Loucy (cell line): ENCODE results near the gene MAPK8IP1.

Experiments
- H2AFZ ChIP-seq: fragments of 200-600 bp; sonication (generic); 2 replicates; pipeline ENCODE4 v1.6.0; 2016; ENCODE audit warnings: antibody characterized with exemption, mild to moderate bottlenecking, low read length, moderate library complexity
- H3F3A ChIP-seq: fragments of 200-600 bp; 2 replicates; pipeline ENCODE4 v1.6.0; 2016; ENCODE audit warnings: antibody characterized with exemption, low read depth, mild to moderate bottlenecking
- H3K27me3 ChIP-seq: fragments of 200-600 bp; sonication (generic); 2 replicates; pipeline ENCODE4 v1.6.1; 2014; ENCODE audit warnings: low read length, mild to moderate bottlenecking; ENCODE audit not compliant: insufficient read depth, poor library complexity, severe bottlenecking
- H3K36me3 ChIP-seq: fragments of 200-600 bp; sonication (generic); 2 replicates; pipeline ENCODE4 v1.6.1; 2016; ENCODE audit warnings: low read length; ENCODE audit not compliant: insufficient read depth
- H3K4me1 ChIP-seq: fragments of 200-600 bp; sonication (generic); 2 replicates; pipeline ENCODE4 v1.5.1; 2014; ENCODE audit warnings: low read length, mild to moderate bottlenecking; ENCODE audit not compliant: insufficient read depth, poor library complexity, severe bottlenecking
- H3K4me2 ChIP-seq: fragments of 200-600 bp; sonication (generic); 2 replicates; pipeline ENCODE4 v1.6.0; 2014; ENCODE audit warnings: antibody characterized with exemption, low read length, low read depth, mild to moderate bottlenecking; ENCODE audit not compliant: poor library complexity, severe bottlenecking
- H3K4me3 ChIP-seq: fragments of 200-600 bp; sonication (generic); 2 replicates; pipeline ENCODE4 v1.5.1; 2014; ENCODE audit warnings: low read length, mild to moderate bottlenecking, mixed read lengths; ENCODE audit not compliant: poor library complexity, severe bottlenecking
- H3K79me2 ChIP-seq: fragments of 200-600 bp; sonication (generic); 2 replicates; pipeline ENCODE4 v1.6.1; 2014; ENCODE audit warnings: low read length; ENCODE audit not compliant: insufficient read depth
- H3K9ac ChIP-seq: fragments of 200-600 bp; sonication (generic); 2 replicates; pipeline ENCODE4 v1.6.0; 2014; ENCODE audit warnings: mild to moderate bottlenecking, low read depth, low read length, moderate library complexity; ENCODE audit not compliant: poor library complexity, severe bottlenecking
- H3K9me2 ChIP-seq: fragments of 200-600 bp; sonication (generic); replicated peaks from 2 replicates; pipeline ENCODE4 v1.6.1; 2016; ENCODE audit warnings: low read depth, low read length, mixed read lengths
- H3K9me3 ChIP-seq: fragments of 200-600 bp; sonication (generic); 2 replicates; pipeline ENCODE4 v1.6.1; 2014; ENCODE audit warnings: mild to moderate bottlenecking, antibody characterized with exemption, low read length, low read depth; ENCODE audit not compliant: insufficient read depth
- H4K20me1 ChIP-seq: fragments of 200-600 bp; sonication (generic); 2 replicates; pipeline ENCODE4 v1.6.0; 2014; ENCODE audit warnings: antibody characterized with exemption, low read length, mild to moderate bottlenecking; ENCODE audit not compliant: insufficient read depth, poor library complexity, severe bottlenecking
- EZH2phosphoT487 ChIP-seq: fragments of 200-600 bp; IDR thresholded peaks from 2 replicates; pipeline ENCODE4 v1.6.1; 2018; ENCODE audit warnings: antibody characterized with exemption, mild to moderate bottlenecking, moderate library complexity, borderline replicate concordance
- TF ChIP-seq, protein P1 (sequence below): fragments of 200-600 bp; sonication (generic); conservative IDR thresholded peaks from 2 replicates; pipeline ENCODE4 v1.5.1; 2014; ENCODE audit warnings: mild to moderate bottlenecking, antibody characterized with exemption, low read length

The MAPK8IP1 gene

DNA sequence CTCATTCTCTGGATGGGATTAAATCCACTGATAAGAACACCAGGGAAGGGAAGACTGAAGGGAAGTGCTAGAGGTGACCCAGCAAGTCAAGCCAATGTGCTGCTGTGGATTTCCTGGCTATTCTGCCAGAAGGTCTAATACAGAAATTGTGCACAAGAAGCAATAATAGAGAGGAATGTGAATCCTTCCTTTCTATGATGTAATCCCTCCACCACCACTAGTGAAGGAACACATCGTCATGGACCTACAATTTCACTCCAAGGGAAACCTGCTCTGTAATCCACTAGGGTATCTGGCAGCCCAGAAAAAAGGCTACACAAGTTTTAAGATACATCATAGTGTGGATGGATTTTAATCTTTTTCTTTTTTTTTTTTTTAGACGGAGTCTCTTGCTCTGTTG is 54.4 kb downstream of the MAPK8IP1 start:
- Histone ChIP-seq H3K36me3 (peaks cover 44% of the 10 kb centered on the region; the same call in 1 of the 2 replicates), H3K4me2 (no peak overlapping the region), H2AFZ (no peak overlapping the region), H3K79me2 (no peaks in the 10 kb centered on the region), H3K4me1 (no peaks in the 10 kb centered on the region), H3K9ac (no peak overlapping the region), H3F3A (no peaks in the 10 kb centered on the region), H3K9me2 (no peaks in the 10 kb centered on the region), H3K4me3 (no peak overlapping the region), H3K9me3 (no peaks in the 10 kb centered on the region), H4K20me1 (no peaks in the 10 kb centered on the region), H3K27me3 (no peaks in the 10 kb centered on the region)
- TF ChIP-seq EZH2phosphoT487, result no peak
- TF ChIP-seq, protein P1, sequence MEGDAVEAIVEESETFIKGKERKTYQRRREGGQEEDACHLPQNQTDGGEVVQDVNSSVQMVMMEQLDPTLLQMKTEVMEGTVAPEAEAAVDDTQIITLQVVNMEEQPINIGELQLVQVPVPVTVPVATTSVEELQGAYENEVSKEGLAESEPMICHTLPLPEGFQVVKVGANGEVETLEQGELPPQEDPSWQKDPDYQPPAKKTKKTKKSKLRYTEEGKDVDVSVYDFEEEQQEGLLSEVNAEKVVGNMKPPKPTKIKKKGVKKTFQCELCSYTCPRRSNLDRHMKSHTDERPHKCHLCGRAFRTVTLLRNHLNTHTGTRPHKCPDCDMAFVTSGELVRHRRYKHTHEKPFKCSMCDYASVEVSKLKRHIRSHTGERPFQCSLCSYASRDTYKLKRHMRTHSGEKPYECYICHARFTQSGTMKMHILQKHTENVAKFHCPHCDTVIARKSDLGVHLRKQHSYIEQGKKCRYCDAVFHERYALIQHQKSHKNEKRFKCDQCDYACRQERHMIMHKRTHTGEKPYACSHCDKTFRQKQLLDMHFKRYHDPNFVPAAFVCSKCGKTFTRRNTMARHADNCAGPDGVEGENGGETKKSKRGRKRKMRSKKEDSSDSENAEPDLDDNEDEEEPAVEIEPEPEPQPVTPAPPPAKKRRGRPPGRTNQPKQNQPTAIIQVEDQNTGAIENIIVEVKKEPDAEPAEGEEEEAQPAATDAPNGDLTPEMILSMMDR, result no peak

- no peaks in the 10 kb centered on the region for H4K20me1 ChIP-seq
- no peaks in the 10 kb centered on the region for H3K9me2 ChIP-seq
- H3K9me3 ChIP-seq, result no peaks in the 10 kb centered on the region
- no peak for TF ChIP-seq EZH2phosphoT487
- TF ChIP-seq, protein P1, result no peak
- no peak overlapping the region for H3K4me2 ChIP-seq
- H3K27me3 ChIP-seq, result no peaks in the 10 kb centered on the region
- no peaks in the 10 kb centered on the region for H3K4me1 ChIP-seq
- H3K9ac ChIP-seq, result no peak overlapping the region
- no peak overlapping the region for H3K4me3 ChIP-seq
- H3K36me3 ChIP-seq, result peaks cover 44% of the 10 kb centered on the region; the same call in 1 of the 2 replicates
- H2AFZ ChIP-seq, result no peak overlapping the region
- no peaks in the 10 kb centered on the region for H3F3A ChIP-seq
- no peaks in the 10 kb centered on the region for H3K79me2 ChIP-seq
Observed at GRCh38 chr11:45941285-45941684, 55.8 kb downstream of the MAPK8IP1 start.

DNA sequence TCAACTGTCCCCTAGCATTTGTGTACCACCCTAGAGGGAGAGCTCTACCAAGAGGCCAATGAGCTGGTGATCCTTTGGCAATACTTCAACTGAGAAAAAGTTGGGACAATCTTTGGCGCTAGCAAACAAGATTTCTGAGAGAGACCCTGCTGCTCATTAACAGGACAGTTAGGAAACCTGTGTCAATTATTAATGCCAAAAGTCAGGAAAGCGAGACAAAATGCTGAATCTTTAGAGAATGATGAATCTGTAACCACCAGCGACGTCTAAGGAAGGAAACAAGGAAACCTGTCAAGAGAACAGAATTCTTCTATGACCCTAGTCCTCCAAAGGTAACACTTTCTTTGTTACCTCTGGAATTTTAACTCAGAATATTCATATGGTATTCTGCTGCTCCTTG is 56.9 kb downstream of the MAPK8IP1 start:
- Histone ChIP-seq H2AFZ (no peak overlapping the region), H3K4me3 (no peak overlapping the region), H3F3A (no peaks in the 10 kb centered on the region), H3K79me2 (no peaks in the 10 kb centered on the region), H3K36me3 (peaks cover 45% of the 10 kb centered on the region; the same call in 1 of the 2 replicates), H3K4me1 (no peaks in the 10 kb centered on the region), H3K9ac (no peak overlapping the region), H4K20me1 (no peaks in the 10 kb centered on the region), H3K4me2 (no peak overlapping the region), H3K9me3 (no peaks in the 10 kb centered on the region), H3K27me3 (no peaks in the 10 kb centered on the region), H3K9me2 (no peaks in the 10 kb centered on the region)
- TF ChIP-seq EZH2phosphoT487, result no peak
- TF ChIP-seq, protein P1, result no peak
